ENCODE measurements around the gene JPH4.

- TF ChIP-seq POLR2AphosphoS5 (IDR thresholded peaks at IDR 0.05; ENCODE audit: low read depth, low read length) = no peak
- TF ChIP-seq, protein P1, sequence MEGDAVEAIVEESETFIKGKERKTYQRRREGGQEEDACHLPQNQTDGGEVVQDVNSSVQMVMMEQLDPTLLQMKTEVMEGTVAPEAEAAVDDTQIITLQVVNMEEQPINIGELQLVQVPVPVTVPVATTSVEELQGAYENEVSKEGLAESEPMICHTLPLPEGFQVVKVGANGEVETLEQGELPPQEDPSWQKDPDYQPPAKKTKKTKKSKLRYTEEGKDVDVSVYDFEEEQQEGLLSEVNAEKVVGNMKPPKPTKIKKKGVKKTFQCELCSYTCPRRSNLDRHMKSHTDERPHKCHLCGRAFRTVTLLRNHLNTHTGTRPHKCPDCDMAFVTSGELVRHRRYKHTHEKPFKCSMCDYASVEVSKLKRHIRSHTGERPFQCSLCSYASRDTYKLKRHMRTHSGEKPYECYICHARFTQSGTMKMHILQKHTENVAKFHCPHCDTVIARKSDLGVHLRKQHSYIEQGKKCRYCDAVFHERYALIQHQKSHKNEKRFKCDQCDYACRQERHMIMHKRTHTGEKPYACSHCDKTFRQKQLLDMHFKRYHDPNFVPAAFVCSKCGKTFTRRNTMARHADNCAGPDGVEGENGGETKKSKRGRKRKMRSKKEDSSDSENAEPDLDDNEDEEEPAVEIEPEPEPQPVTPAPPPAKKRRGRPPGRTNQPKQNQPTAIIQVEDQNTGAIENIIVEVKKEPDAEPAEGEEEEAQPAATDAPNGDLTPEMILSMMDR (IDR thresholded peaks at IDR 0.05 in 2 of 3, conservative IDR thresholded peaks at IDR 0.05 in 1 of 3; ENCODE audit: borderline replicate concordance in 1 of 3, insufficient read depth in 1 of 3, low read depth in 2 of 3, low read length in 2 of 3) = no peak
- TF ChIP-seq ZNF274 (IDR thresholded peaks at IDR 0.05; ENCODE audit: low read depth, low read length) = no peak
- no peak for TF ChIP-seq ZFX (IDR thresholded peaks at IDR 0.05)
- TF ChIP-seq ZBTB33 (IDR thresholded peaks at IDR 0.05; ENCODE audit: extremely low read depth, insufficient replicate concordance, low read length) = no peak
- no peak for TF ChIP-seq EZH2phosphoT487 (IDR thresholded peaks at IDR 0.05; ENCODE audit: borderline replicate concordance)
- TF ChIP-seq CEBPB (IDR thresholded peaks at IDR 0.05; ENCODE audit: low read depth) = no peak
- TF ChIP-seq TCF7L2 (IDR thresholded peaks at IDR 0.05; ENCODE audit: borderline replicate concordance, extremely low read depth, insufficient read depth, insufficient read length) = no peak
- no peak for TF ChIP-seq MAX (IDR thresholded peaks at IDR 0.05)
- TF ChIP-seq FOSL1 (IDR thresholded peaks at IDR 0.05; ENCODE audit: low read depth) = no peak
Observed at GRCh38 chr14:23580152-23580926, 1.7 kb upstream of the JPH4 start.
